HG02678 (cell line): ENCODE data around the gene ACTL8.

ENCODE experiments used
- ATAC-seq: cut with Tn5 transposase; IDR thresholded peaks from one replicate; pipeline ENCODE4 v1.9.1; 2021; ENCODE audit warnings: mild to moderate bottlenecking, moderate library complexity; ENCODE audit not compliant: unreplicated experiment

Gene ACTL8

GRCh38 chr1:17873007-17873675 is 118.0 kb downstream of the ACTL8 start:
- ATAC-seq = no peak

GRCh38 chr1:17874231-17874630 is 119.1 kb downstream of the ACTL8 start:
- ATAC-seq = no peak

GRCh38 chr1:17874710-17875109 is 119.6 kb downstream of the ACTL8 start:
- no peak for ATAC-seq

GRCh38 chr1:17875171-17875881 is 120.2 kb downstream of the ACTL8 start:
- no peak for ATAC-seq

GRCh38 chr1:17875882-17876280 is 120.7 kb downstream of the ACTL8 start:
- no peak for ATAC-seq
